ENCODE measurements around the gene ORC3. TPM values are rescaled to one million over a fixed set of nuclear protein-coding genes. Genes with fewer than 3 reads are reported as not detected.

ORC3 gene
- total and polyA plus RNA-seq, 10 of the 15 experiments (the other 5 are each of a cell fraction or from before 2014, with no cell fraction given) = 27.2 to 76.3 (median 54.6) TPM

GRCh38 chr6:87663434-87663833 lies 73.5 kb downstream of the ORC3 start (continued):
- no peak for TF ChIP-seq NKRF (conservative IDR thresholded peaks at IDR 0.05)
- TF ChIP-seq RAD51 (IDR thresholded peaks at IDR 0.05) = no peak
- TF ChIP-seq PML (IDR thresholded peaks at IDR 0.05; ENCODE audit: low read length) = no peak
- TF ChIP-seq WRNIP1 (IDR thresholded peaks at IDR 0.05; ENCODE audit: borderline replicate concordance, low read depth, low read length) = no peak
- no peak for TF ChIP-seq BACH1 (IDR thresholded peaks at IDR 0.05; ENCODE audit: borderline replicate concordance)
- TF ChIP-seq MEF2A (IDR thresholded peaks at IDR 0.05; ENCODE audit: insufficient read depth, low read depth, low read length) = no peak
- TF ChIP-seq ZNF217 (IDR thresholded peaks at IDR 0.05) = no peak
- TF ChIP-seq, protein P1, sequence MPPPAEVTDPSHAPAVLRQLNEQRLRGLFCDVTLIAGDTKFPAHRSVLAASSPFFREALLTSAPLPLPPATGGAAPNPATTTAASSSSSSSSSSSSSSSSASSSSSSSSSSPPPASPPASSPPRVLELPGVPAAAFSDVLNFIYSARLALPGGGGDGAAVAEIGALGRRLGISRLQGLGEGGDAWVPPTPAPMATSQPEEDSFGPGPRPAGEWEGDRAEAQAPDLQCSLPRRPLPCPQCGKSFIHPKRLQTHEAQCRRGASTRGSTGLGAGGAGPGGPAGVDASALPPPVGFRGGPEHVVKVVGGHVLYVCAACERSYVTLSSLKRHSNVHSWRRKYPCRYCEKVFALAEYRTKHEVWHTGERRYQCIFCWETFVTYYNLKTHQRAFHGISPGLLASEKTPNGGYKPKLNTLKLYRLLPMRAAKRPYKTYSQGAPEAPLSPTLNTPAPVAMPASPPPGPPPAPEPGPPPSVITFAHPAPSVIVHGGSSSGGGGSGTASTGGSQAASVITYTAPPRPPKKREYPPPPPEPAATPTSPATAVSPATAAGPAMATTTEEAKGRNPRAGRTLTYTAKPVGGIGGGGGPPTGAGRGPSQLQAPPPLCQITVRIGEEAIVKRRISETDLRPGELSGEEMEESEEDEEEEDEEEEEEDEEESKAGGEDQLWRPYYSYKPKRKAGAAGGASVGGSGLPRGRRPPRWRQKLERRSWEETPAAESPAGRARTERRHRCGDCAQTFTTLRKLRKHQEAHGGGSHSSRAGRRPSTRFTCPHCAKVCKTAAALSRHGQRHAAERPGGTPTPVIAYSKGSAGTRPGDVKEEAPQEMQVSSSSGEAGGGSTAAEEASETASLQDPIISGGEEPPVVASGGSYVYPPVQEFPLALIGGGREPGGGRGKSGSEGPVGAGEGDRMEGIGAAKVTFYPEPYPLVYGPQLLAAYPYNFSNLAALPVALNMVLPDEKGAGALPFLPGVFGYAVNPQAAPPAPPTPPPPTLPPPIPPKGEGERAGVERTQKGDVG (CRISPR knock-in tag; IDR thresholded peaks at IDR 0.05) = no peak
- no peak for TF ChIP-seq CEBPB (IDR thresholded peaks at IDR 0.05; ENCODE audit: borderline replicate concordance in 1 of 2, low read depth in 2 of 2, low read length in 2 of 2)
- no peak for TF ChIP-seq ETV6 (conservative IDR thresholded peaks at IDR 0.05 in 1 of 2, IDR thresholded peaks at IDR 0.05 in 1 of 2; ENCODE audit: borderline replicate concordance in 1 of 2, low read depth in 1 of 2)
- no peak for TF ChIP-seq MAX (IDR thresholded peaks at IDR 0.05; ENCODE audit: low read depth, low read length)
- no peak for TF ChIP-seq USF2 (IDR thresholded peaks at IDR 0.05; ENCODE audit: borderline replicate concordance, low read depth, low read length)
